GM18498 (cell line): ENCODE data around the gene PCSK5.

Experiments used
- ATAC-seq: cut with Tn5 transposase; IDR thresholded peaks from one replicate; pipeline ENCODE4 v1.9.1; 2021; ENCODE audit warnings: mild to moderate bottlenecking, moderate library complexity; ENCODE audit not compliant: unreplicated experiment

The PCSK5 gene

GRCh38 chr9:75918909-75919308 lies 28.4 kb downstream of the PCSK5 start:
- ATAC-seq = no peak

GRCh38 chr9:75921391-75922127 lies 31.1 kb downstream of the PCSK5 start:
- ATAC-seq = no peak

- no peak for ATAC-seq
Measured at GRCh38 chr9:75926385-75926784, 35.9 kb downstream of the PCSK5 start.

GRCh38 chr9:75927356-75927755 lies 36.9 kb downstream of the PCSK5 start:
- no peak for ATAC-seq

- ATAC-seq = no peak
Measured at GRCh38 chr9:75930190-75930589, 39.7 kb downstream of the PCSK5 start.

- no peak for ATAC-seq
Measured at GRCh38 chr9:75930730-75931321, 40.4 kb downstream of the PCSK5 start.

- ATAC-seq = no peak
Measured at GRCh38 chr9:75933982-75934381, 43.5 kb downstream of the PCSK5 start.

- no peak for ATAC-seq
Measured at GRCh38 chr9:75935591-75935990, 45.1 kb downstream of the PCSK5 start.

GRCh38 chr9:75937521-75938258 lies 47.2 kb downstream of the PCSK5 start:
- ATAC-seq = no peak

GRCh38 chr9:75938946-75939345 lies 48.5 kb downstream of the PCSK5 start:
- no peak for ATAC-seq

GRCh38 chr9:75939536-75940111 lies 49.2 kb downstream of the PCSK5 start:
- ATAC-seq = no peak

GRCh38 chr9:75941066-75941465 lies 50.6 kb downstream of the PCSK5 start:
- no peak for ATAC-seq

GRCh38 chr9:75941577-75942311 lies 51.3 kb downstream of the PCSK5 start:
- no peak for ATAC-seq

- ATAC-seq = no peak
Measured at GRCh38 chr9:75946766-75947165, 56.3 kb downstream of the PCSK5 start.

GRCh38 chr9:75947233-75947632 lies 56.8 kb downstream of the PCSK5 start:
- ATAC-seq = no peak

- no peak for ATAC-seq
Measured at GRCh38 chr9:75950998-75951397, 60.5 kb downstream of the PCSK5 start.

GRCh38 chr9:75953218-75953617 lies 62.7 kb downstream of the PCSK5 start:
- no peak for ATAC-seq

- ATAC-seq = no peak
Measured at GRCh38 chr9:75956161-75956560, 65.7 kb downstream of the PCSK5 start.

- ATAC-seq = no peak
Measured at GRCh38 chr9:75957116-75957515, 66.6 kb downstream of the PCSK5 start.

- no peak for ATAC-seq
Measured at GRCh38 chr9:75958226-75958625, 67.8 kb downstream of the PCSK5 start.

- no peak for ATAC-seq
Measured at GRCh38 chr9:75960551-75960950, 70.1 kb downstream of the PCSK5 start.
